GM04503 (cell line): ENCODE results near the gene DTX2.
"Not testable (repeated sequence)": the region's sequence is repeated elsewhere in the genome, so short reads cannot be mapped to it uniquely, and the experiment has no call there.

Experiments
- DNase-seq: peaks from one replicate; pipeline ENCODE4 v3.0.0-alpha.2; 2012; ENCODE audit warnings: low read depth

The DTX2 gene

GRCh38 chr7:76443846-76444245 lies 17.7 kb upstream of the DTX2 start:
- DNase-seq, result not testable (repeated sequence)

- not testable (repeated sequence) for DNase-seq
These were observed 15.9 kb upstream of the DTX2 start for GRCh38 chr7:76445577-76446008.

- not testable (repeated sequence) for DNase-seq
These were observed 4.5 kb upstream of the DTX2 start for GRCh38 chr7:76457017-76457416.

GRCh38 chr7:76458504-76458903 lies 3.0 kb upstream of the DTX2 start:
- DNase-seq, result not testable (repeated sequence)

- DNase-seq, result not testable (repeated sequence)
These were observed 742 bp upstream of the DTX2 start for GRCh38 chr7:76460767-76461166.

GRCh38 chr7:76462271-76462882 lies 868 bp downstream of the DTX2 start:
- not testable (repeated sequence) for DNase-seq

- not testable (repeated sequence) for DNase-seq
These were observed 3.5 kb downstream of the DTX2 start for GRCh38 chr7:76464959-76465358.

GRCh38 chr7:76465950-76466349 lies 4.4 kb downstream of the DTX2 start:
- DNase-seq, result not testable (repeated sequence)

GRCh38 chr7:76467743-76468404 lies 6.4 kb downstream of the DTX2 start:
- DNase-seq, result not testable (repeated sequence)

GRCh38 chr7:76471556-76472221 lies 10.2 kb downstream of the DTX2 start:
- DNase-seq, result not testable (repeated sequence)

GRCh38 chr7:76473097-76473496 lies 11.6 kb downstream of the DTX2 start:
- DNase-seq, result not testable (repeated sequence)

GRCh38 chr7:76476280-76476679 lies 14.8 kb downstream of the DTX2 start:
- not testable (repeated sequence) for DNase-seq

- DNase-seq, result not testable (repeated sequence)
These were observed 15.4 kb downstream of the DTX2 start for GRCh38 chr7:76476742-76477474.

GRCh38 chr7:76479628-76480027 lies 18.1 kb downstream of the DTX2 start:
- DNase-seq, result not testable (repeated sequence)

GRCh38 chr7:76480403-76481253 lies 19.1 kb downstream of the DTX2 start:
- DNase-seq, result not testable (repeated sequence)

- not testable (repeated sequence) for DNase-seq
These were observed 21.2 kb downstream of the DTX2 start for GRCh38 chr7:76482660-76483059.

- not testable (repeated sequence) for DNase-seq
These were observed 21.6 kb downstream of the DTX2 start for GRCh38 chr7:76483081-76483480.

GRCh38 chr7:76484456-76484855 lies 22.9 kb downstream of the DTX2 start:
- DNase-seq, result not testable (repeated sequence)

- not testable (repeated sequence) for DNase-seq
These were observed 24.5 kb downstream of the DTX2 start for GRCh38 chr7:76485822-76486610.

- not testable (repeated sequence) for DNase-seq
These were observed 25.1 kb downstream of the DTX2 start for GRCh38 chr7:76486618-76487017.
